ENCODE measurements around the gene EEF1AKMT2. TPM values are rescaled to one million over a fixed set of nuclear protein-coding genes. Genes with fewer than 3 reads are reported as not detected.

Gene EEF1AKMT2
- total and polyA plus RNA-seq, 2 of the 13 experiments (the other 11 are each of a cell fraction or from before 2014, with no cell fraction given): 11.3 to 19.3 TPM

GRCh38 chr10:124712704-124713407 lies 78.8 kb downstream of the EEF1AKMT2 start (continued):
- TF ChIP-seq PATZ1 (CRISPR knock-in tag; IDR thresholded peaks at IDR 0.05) (peak; percentile 64), ZBTB10 (CRISPR knock-in tag; IDR thresholded peaks at IDR 0.05; ENCODE audit: borderline replicate concordance) (peak; percentile 64; the same call in 1 of the 2 replicates), DMTF1 (CRISPR knock-in tag; IDR thresholded peaks at IDR 0.05) (no peak), HOXD1 (CRISPR knock-in tag; IDR thresholded peaks at IDR 0.05) (no peak), MED1 (CRISPR knock-in tag; IDR thresholded peaks at IDR 0.05) (peak; percentile 66), STAT6 (CRISPR knock-in tag; IDR thresholded peaks at IDR 0.05; ENCODE audit: borderline replicate concordance) (no peak), THYN1 (CRISPR knock-in tag; IDR thresholded peaks at IDR 0.05; ENCODE audit: borderline replicate concordance, low read depth) (no peak), RFX3 (CRISPR knock-in tag; IDR thresholded peaks at IDR 0.05) (no peak), SNAPC5 (CRISPR knock-in tag; IDR thresholded peaks at IDR 0.05; ENCODE audit: borderline replicate concordance) (no peak), PAXIP1 (CRISPR knock-in tag; conservative IDR thresholded peaks at IDR 0.05) (peak; percentile 78; the same call in 1 of the 2 replicates), TRIM22 (IDR thresholded peaks at IDR 0.05) (no peak), HOXA3 (CRISPR knock-in tag; IDR thresholded peaks at IDR 0.05) (0 out of 2 replicates have a peak, but pooled peaks have one; percentile 27)
